Fibroblast of the aortic adventitia (primary cell): ENCODE measurements around the gene IQSEC3. TPM values are rescaled to one million over a fixed set of nuclear protein-coding genes. Genes with fewer than 3 reads are reported as not detected.

Experiments
- DNase-seq: peaks from one replicate; pipeline ENCODE4 v3.0.0-alpha.2; 2010; ENCODE audit warnings: low read depth
- H3K4me3 ChIP-seq: 2 replicates; pipeline ENCODE4 v1.5.1; 2011; ENCODE audit warnings: low read depth, mild to moderate bottlenecking, control low read depth, low read length, moderate library complexity
- CTCF ChIP-seq: IDR thresholded peaks from 2 replicates; pipeline ENCODE4 v1.5.1; 2011; ENCODE audit warnings: mild to moderate bottlenecking, low read length, control low read depth, inconsistent platforms; ENCODE audit not compliant: insufficient read depth
- total RNA-seq: library from RNA; depleted of rRNA; stranded (reverse); fragments of >200 nt; gene quantifications from 2 replicates; pipeline ENCODE4 v1.2.3, GENCODE V29; 2012; ENCODE audit warnings: low replicate concordance

IQSEC3 gene
- total RNA-seq, 1 donor = not detected

GRCh38 chr12:220946-221550, 154.5 kb downstream of the IQSEC3 start:
- H3K4me3 ChIP-seq = no peak overlapping the region
- DNase-seq = no peak
- TF ChIP-seq CTCF = no peak

GRCh38 chr12:221736-222135, 155.2 kb downstream of the IQSEC3 start:
- no peak for TF ChIP-seq CTCF
- no peak overlapping the region for H3K4me3 ChIP-seq
- DNase-seq = no peak

GRCh38 chr12:223841-224240, 157.3 kb downstream of the IQSEC3 start:
- no peak for TF ChIP-seq CTCF

GRCh38 chr12:224330-224729, 157.8 kb downstream of the IQSEC3 start:
- no peak overlapping the region for H3K4me3 ChIP-seq
- no peak for DNase-seq
- TF ChIP-seq CTCF = no peak

More at GRCh38 chr12:223841-224240, 157.3 kb downstream of the IQSEC3 start:
- no peak for DNase-seq
- H3K4me3 ChIP-seq = no peak overlapping the region

- no peak for DNase-seq
- H3K4me3 ChIP-seq = no peak overlapping the region
- no peak for TF ChIP-seq CTCF
These were observed 158.4 kb downstream of the IQSEC3 start for GRCh38 chr12:225012-225411.

GRCh38 chr12:226401-226800, 159.8 kb downstream of the IQSEC3 start:
- no peak for TF ChIP-seq CTCF
- no peak for DNase-seq
- H3K4me3 ChIP-seq = no peak overlapping the region
